SW480 (cell line): ENCODE measurements around the gene ZBED4.

Experiments
- DNase-seq: peaks from one replicate; pipeline ENCODE4 v3.0.0-alpha.2; 2016; ENCODE audit warnings: low spot score

ZBED4 gene

GRCh38 chr22:49879871-49880270, 26.2 kb downstream of the ZBED4 start:
- DNase-seq = no peak

DNA sequence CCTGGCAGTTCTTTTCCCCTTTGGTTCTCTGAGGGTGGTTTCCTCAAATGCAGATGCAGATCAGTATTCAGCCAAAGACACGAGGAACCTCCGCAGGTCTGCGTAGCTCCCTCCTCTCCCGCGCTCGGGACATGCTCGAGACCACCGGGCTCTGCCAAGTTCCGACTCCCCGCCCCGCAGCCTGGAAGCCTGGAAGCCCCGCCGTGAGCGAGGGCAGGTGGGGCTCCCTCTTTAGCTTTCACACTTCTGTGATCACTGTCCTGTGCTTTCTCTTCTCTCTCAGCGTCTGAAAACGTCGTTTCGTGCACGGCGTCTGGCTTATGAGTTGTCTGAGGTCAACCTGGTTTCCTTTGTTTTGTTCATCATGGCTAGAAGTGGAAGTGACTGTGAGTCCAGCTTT, 26.6 kb downstream of the ZBED4 start:
- DNase-seq = no peak

DNA sequence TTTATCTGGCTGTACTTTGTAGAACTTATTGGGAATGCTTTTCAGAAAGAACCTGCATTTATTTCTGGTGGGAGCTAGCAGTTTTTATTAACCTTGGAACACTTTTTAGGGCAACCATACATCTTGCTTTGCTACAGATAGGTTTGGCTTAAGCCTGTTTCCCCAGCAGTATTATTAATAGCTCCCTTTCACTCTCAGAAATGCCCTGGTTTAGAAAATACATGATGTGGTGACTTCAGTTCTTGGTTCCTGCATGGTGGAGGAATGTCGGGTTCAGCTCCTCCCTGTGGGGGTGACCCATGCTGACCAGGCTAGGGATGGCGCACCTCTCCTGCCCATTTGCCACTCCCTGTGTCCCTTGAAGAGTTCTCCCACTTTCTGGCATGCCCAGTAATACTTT, 28.2 kb downstream of the ZBED4 start:
- no peak for DNase-seq

DNA sequence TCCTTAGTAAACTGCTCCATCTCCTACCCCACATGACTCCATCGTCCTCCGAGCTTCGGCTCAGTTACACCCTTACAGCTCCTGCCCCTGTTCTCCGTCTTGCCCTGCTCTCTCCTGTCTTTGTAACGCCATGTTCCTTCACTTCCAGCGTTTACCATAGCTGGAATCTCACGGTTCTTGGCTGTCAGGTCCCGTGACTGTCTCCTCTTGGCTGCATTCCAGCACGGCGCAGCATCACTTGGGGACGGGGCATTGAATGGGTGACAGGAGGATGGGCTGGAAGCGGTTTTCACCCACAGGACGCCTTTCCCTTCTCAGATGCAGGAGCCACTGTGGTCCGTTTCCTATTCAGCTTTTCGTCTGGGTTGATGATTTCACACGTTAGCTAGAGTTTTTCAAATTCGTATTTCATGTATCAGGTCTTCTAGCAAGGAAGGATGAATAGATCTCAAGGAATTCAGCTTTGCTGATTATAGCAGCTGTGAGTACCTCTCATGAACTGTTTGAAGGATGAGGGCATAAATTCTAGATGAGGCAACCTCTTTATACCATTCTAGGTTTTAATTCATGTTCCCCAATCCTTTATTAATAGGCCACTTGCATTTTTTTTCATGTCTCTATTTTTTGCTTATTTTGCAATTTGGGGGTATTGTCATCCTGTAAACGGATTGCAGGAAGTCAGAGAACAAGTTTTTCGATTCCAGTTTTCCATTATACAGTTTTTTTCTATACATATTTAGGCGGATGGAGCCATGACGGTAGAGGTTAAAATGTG, 29.1 kb downstream of the ZBED4 start:
- no peak for DNase-seq

DNA sequence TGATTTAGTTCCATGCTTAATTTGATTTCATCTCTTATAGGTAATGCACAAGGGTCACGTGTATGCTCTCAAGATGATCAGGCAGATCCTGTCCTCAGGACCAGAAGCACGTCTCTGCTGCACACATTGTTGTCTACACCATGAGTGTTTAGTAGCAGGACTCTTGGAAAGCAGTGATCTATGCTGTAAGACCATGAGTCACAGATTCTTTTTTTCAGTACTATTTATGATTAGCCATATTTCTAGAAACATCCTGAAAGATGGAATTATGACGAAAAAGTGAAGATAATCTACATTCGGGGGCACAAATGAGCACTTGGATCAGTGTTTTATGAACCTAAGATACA, 29.6 kb downstream of the ZBED4 start:
- no peak for DNase-seq

GRCh38 chr22:49884075-49884474, 30.4 kb downstream of the ZBED4 start:
- no peak for DNase-seq

DNA sequence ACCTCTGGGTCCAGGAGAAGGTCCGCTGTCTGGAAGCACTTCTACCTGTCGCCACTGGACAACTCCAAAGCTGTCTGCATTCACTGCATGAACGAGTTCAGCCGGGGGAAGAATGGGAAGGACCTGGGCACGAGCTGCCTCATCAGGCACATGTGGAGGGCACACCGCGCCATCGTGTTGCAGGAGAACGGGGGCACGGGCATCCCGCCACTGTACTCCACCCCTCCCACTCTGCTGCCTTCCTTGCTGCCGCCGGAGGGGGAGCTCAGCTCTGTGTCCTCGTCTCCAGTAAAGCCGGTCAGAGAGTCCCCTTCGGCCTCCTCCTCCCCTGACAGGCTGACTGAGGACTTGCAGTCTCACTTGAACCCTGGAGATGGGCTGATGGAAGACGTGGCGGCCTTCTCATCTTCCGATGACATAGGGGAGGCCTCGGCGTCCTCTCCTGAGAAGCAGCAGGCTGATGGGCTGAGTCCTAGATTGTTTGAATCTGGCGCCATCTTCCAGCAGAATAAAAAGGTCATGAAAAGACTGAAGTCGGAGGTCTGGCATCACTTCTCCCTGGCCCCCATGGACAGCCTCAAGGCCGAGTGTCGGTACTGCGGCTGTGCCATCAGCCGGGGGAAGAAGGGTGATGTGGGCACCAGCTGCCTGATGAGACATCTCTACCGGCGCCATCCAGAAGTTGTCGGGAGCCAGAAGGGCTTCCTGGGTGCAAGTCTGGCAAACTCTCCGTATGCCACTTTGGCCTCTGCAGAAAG, 31.0 kb downstream of the ZBED4 start:
- no peak for DNase-seq

- no peak for DNase-seq
These were observed 31.6 kb downstream of the ZBED4 start for GRCh38 chr22:49885281-49885680.

GRCh38 chr22:49885881-49886280, 32.2 kb downstream of the ZBED4 start:
- no peak for DNase-seq

DNA sequence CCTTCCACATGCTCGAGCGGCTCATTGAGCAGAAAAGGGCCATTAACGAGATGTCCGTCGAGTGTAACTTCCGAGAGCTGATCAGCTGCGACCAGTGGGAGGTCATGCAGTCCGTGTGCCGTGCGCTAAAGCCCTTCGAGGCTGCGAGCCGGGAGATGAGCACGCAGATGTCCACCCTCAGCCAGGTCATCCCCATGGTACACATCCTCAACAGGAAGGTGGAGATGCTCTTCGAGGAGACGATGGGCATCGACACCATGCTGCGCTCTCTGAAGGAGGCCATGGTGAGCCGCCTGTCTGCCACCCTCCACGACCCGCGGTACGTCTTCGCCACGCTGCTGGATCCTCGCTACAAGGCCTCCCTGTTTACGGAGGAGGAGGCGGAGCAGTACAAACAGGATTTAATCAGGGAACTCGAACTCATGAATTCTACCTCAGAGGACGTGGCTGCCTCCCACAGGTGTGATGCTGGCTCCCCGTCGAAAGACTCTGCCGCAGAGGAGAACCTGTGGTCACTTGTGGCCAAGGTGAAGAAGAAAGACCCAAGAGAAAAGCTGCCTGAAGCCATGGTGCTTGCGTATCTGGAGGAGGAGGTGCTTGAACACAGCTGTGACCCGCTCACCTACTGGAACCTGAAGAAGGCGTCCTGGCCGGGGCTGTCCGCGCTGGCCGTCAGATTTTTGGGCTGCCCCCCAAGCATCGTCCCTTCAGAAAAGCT, 32.9 kb downstream of the ZBED4 start:
- DNase-seq = no peak

DNA sequence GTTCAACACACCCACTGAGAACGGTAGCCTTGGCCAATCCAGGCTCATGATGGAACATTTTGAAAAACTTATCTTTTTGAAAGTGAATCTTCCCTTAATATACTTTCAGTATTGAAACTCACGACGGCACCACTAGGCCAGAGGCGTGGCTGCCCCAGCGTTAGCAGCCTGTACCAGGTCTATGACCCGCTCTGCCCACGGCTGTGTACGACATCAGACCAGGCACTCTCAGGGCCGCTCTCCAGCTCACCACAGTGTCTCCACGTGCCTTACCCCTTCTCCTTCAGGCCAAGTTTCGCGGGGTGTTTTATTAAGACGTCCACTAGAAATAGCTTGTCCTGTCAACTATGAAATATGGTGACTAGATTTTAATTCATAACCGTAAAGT, 33.4 kb downstream of the ZBED4 start:
- DNase-seq = no peak

GRCh38 chr22:49887702-49888101, 34.1 kb downstream of the ZBED4 start:
- DNase-seq = no peak

GRCh38 chr22:49889071-49889470, 35.4 kb downstream of the ZBED4 start:
- DNase-seq = no peak

DNA sequence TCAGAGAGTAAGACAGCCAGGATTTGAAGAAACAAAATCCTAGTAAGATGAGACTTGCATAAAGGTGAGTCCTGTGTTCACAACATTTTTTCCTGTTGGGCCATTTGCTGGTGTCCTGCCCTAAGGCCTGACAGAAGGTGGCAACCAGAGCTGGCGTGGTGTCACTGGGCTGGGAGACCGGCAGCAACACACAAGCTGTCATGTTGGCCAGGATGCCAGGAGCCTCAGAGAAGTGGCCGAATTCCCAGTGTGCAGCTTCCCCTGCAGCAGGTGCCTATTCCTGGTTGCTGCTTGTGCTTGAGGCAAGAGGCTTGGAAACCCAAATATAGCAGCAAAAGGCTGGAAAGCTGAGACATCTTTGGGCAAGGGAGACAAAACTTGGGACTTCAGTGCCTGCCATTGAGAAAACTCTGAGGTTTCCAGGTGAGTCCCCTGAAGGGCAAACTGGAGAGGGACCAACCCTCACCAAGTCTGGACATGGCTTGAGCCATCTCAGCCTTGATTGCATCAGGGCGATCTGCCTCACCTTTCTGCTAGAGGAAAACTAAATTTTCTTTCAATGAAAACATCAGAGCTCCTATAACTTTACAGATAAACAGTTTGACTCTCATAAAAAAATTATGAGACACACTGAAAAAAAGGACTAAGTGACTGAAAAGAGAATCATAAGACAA, 38.7 kb downstream of the ZBED4 start:
- DNase-seq = no peak

DNA sequence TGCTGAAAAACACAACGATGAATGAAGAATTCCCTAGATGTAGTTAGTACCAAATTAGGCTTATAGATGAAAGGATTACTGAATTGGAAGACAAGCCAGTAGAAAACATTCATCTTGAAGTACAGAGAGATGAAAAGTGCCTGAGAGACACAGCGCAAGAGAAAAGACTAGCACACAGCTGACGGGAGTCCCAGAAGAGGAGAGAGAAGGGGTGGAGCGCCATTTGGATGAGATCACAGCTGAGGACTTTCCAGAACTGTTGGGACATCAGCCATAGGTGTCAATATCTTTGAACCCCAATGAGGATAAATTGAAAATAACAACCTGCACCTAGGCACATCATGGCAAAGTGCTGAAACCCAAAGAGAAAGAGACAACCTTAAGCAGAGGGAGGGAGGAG, 39.4 kb downstream of the ZBED4 start:
- DNase-seq = no peak

GRCh38 chr22:49894322-49895054, 40.8 kb downstream of the ZBED4 start:
- DNase-seq = no peak

GRCh38 chr22:49896201-49896600, 42.6 kb downstream of the ZBED4 start:
- DNase-seq = no peak

DNA sequence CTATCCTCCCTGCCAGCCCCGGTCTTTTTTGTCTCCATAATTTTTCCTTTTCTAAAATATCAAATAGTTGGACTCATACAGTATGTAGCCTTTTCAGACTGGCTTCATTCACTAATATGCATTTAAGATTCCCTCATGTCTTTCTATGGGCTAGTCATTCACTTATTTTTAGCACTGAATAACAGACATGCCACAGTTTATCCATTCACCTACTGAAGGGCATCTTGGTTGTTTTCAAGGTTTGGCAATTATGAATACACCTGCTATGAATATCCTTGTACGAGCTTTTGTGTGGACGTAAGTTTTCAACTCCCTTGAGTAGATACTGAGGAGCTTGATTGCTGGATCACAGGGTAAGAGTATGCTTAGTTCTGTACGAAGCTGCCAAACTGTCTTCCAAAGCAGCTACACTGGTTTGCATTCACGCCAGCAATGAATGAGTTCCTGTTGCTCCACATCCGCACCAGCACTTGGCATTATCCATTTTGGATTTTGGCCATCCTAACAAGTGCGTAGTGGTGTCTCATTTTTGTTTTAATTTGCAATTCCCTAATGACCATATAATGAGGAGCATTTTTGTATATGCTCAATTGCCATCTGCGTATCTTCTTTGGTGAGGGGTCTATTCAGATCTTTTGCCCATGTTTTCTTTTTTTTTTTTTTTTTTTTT, 43.5 kb downstream of the ZBED4 start:
- no peak for DNase-seq

DNA sequence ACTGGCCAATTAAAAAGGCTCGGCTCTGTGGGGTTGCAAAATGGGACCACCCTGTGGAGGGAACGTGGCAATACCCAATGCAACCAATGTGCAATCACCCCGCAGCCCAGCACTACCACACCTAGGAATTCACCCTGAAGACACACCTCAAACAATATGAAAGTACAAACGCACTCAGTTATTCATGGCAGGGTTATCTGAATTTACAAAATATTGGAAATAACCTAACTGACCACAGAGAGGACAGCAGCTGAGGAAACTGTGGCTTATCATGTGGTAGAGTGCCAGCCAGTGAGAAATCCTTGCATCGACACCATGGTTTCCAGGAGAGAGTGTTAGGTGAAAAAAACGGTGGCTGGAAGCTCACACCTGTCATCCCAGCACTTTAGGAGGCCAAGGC, 45.9 kb downstream of the ZBED4 start:
- DNase-seq = no peak

DNA sequence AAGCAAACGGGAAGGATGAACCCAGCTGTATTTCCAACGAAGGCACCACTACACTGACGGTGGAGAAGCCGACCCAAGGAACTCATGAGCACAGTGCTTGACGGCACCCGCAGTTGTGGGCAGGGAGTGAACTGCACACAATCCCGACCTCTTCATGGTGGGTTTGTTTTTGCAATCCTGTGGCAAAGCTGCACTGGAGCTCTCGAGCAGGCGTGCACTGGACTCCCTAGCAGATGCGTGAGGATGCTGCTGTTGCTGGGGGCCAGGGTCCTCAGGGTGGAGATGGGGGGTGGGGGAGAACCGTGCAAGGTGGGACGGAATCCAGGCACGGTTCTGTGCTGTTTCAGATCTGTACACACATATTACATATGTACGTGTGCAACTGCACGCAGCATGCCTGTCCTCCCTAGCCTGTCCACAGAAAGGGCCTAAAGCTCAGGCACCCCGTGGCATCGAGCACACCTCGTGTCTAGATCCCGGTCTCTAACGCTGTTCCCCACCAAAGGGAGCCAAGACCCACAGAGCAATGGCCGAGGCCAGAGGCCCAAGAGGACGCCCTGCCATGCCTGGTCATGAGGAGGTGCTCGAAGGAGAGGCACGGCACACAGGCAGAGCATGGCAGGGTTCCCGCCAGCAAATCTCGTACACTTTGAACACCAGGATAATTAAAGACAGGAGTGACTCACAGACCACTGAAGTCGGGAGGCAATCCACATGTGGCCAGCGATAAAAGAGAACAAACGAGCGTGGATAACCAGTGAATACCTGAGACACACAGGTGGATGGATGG, 47.0 kb downstream of the ZBED4 start:
- peak; percentile 53 for DNase-seq

GRCh38 chr22:49901457-49901856, 47.8 kb downstream of the ZBED4 start:
- no peak for DNase-seq
